OCI-LY3 (cell line): Measurements from ENCODE around the gene PTPN3.

ENCODE experiments used
- EZH2phosphoT487 ChIP-seq: fragments of 200-600 bp; shearing (Covaris generic); IDR thresholded peaks from 2 replicates; pipeline ENCODE4 v1.6.1; 2018; ENCODE audit warnings: antibody characterized with exemption, mixed run types, low read depth
- TF ChIP-seq, protein P1 (sequence below): fragments of 200-600, 300-600 bp; sonication (generic); IDR thresholded peaks from 2 replicates; pipeline ENCODE4 v1.5.1; 2014; ENCODE audit warnings: antibody characterized with exemption, low read length, low read depth

DNA sequence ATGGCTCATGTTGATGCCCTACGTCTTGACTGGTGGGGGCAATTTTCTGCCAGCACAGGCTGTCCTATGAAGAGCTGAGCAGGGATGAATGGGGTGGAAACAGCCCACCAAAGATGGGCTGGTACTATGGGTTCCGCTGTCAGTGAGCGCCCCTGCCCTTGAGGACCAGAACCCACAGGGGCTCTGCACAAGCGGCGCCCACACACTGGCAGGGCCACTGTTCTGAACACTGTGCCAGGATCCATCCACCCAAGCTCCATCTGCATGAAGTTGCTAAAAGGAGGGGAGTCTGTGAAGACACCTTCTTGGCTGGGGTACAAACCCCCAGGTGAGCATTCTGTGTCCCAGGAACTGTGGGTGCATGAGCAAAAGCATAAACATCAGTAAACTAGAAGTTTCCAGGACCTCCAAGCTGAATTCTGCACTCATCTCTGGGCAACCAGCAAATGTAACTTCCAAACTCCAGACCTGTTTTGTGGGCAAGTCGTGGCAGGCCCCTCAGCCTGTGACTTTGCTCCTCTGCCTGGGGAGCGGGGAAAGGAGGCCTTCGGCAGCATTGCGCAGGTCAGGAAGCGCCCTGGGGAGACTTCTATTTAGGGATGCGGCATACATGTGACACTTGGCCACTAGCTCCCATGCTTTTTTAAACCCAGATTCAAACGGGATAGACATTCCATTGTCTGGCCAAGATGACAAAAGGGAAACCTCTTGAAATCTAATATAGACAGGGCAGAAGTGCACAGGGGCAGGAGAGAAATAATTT, 48.9 kb downstream of the PTPN3 start:
- TF ChIP-seq, protein P1, sequence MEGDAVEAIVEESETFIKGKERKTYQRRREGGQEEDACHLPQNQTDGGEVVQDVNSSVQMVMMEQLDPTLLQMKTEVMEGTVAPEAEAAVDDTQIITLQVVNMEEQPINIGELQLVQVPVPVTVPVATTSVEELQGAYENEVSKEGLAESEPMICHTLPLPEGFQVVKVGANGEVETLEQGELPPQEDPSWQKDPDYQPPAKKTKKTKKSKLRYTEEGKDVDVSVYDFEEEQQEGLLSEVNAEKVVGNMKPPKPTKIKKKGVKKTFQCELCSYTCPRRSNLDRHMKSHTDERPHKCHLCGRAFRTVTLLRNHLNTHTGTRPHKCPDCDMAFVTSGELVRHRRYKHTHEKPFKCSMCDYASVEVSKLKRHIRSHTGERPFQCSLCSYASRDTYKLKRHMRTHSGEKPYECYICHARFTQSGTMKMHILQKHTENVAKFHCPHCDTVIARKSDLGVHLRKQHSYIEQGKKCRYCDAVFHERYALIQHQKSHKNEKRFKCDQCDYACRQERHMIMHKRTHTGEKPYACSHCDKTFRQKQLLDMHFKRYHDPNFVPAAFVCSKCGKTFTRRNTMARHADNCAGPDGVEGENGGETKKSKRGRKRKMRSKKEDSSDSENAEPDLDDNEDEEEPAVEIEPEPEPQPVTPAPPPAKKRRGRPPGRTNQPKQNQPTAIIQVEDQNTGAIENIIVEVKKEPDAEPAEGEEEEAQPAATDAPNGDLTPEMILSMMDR, result no peak
- no peak for TF ChIP-seq EZH2phosphoT487
